CD4-positive, alpha-beta T cell (primary cell): ENCODE measurements around the gene MAT2A. TPM values are rescaled to one million over a fixed set of nuclear protein-coding genes. Genes with fewer than 3 reads are reported as not detected.

ENCODE experiments used
- ATAC-seq: fragments of 200-7000 bp; cut with Tn5 transposase; one replicate; pipeline ENCODE4 v1.10.0; 2022; ENCODE audit warnings: mild to moderate bottlenecking; ENCODE audit not compliant: poor library complexity
- CTCF ChIA-PET: fragments of 350-600 bp; sonication (Branson Sonifier 250); formaldehyde crosslinking; loops from one replicate; lab custom pipeline; 2021; ENCODE audit warnings: antibody characterized with exemption, inconsistent platforms; lab: Charles Lee
- POLR2A ChIA-PET: fragments of 350-600 bp; sonication (Branson Sonifier 250); formaldehyde crosslinking; loops from one replicate; lab custom pipeline; 2021; ENCODE audit warnings: antibody characterized with exemption, inconsistent platforms; lab: Charles Lee
- DNase-seq, 14 experiments: peaks; one replicate each; pipeline ENCODE4 v3.0.0-alpha.2; 2013 to 2020; ENCODE audit warnings: mixed read lengths in 2 of 14
- H3K27ac ChIP-seq, 2 donors: one replicate each; pipeline versions ENCODE4 v1.5.1 to v1.7.0; 2013; ENCODE audit warnings: low read length in 2 of 2, low read depth in 1 of 2, mild to moderate bottlenecking in 1 of 2
- H3K27me3 ChIP-seq, 2 experiments: 1 replicate in 1 of 2; 2 replicates in 1 of 2; pipeline versions ENCODE4 v1.6.1 to v1.7.0; 2013; ENCODE audit warnings: low read length in 2 of 2, control low read depth in 1 of 2, mild to moderate bottlenecking in 1 of 2, moderate library complexity in 1 of 2; ENCODE audit not compliant: insufficient read depth in 2 of 2, control insufficient read depth in 1 of 2
- H3K36me3 ChIP-seq: one replicate; pipeline ENCODE4 v1.6.1; 2013; ENCODE audit warnings: low read length, control low read depth; ENCODE audit not compliant: insufficient read depth
- H3K4me1 ChIP-seq: one replicate; pipeline ENCODE4 v1.6.1; 2013; ENCODE audit warnings: low read length, control low read depth; ENCODE audit not compliant: insufficient read depth
- H3K4me3 ChIP-seq: one replicate; pipeline ENCODE4 v1.5.1; 2013; ENCODE audit warnings: mild to moderate bottlenecking, low read length, moderate library complexity
- H3K9me3 ChIP-seq, 2 experiments: 1 replicate in 1 of 2; 2 replicates in 1 of 2; pipeline versions ENCODE4 v1.6.1 to v1.7.0; 2013; ENCODE audit warnings: low read length in 2 of 2, mild to moderate bottlenecking in 2 of 2, control low read depth in 1 of 2, moderate library complexity in 1 of 2; ENCODE audit not compliant: control insufficient read depth in 1 of 2, insufficient read depth in 1 of 2
- H3K27ac Mint-ChIP-seq: one replicate; pipeline ENCODE4 v1.8.0; 2020; ENCODE audit warnings: mixed read lengths
- H3K27me3 Mint-ChIP-seq: one replicate; pipeline ENCODE4 v1.8.0; 2021; ENCODE audit warnings: mixed read lengths
- H3K36me3 Mint-ChIP-seq: one replicate; pipeline ENCODE4 v1.8.0; 2021; ENCODE audit warnings: low read depth, mixed read lengths
- H3K4me1 Mint-ChIP-seq: one replicate; pipeline ENCODE4 v1.8.0; 2021; ENCODE audit warnings: low read depth, mixed read lengths
- H3K4me3 Mint-ChIP-seq: one replicate; pipeline ENCODE4 v1.8.0; 2020; ENCODE audit warnings: mild to moderate bottlenecking, mixed read lengths
- H3K9me3 Mint-ChIP-seq: one replicate; pipeline ENCODE4 v1.8.0; 2020; ENCODE audit warnings: mixed read lengths
- CTCF ChIP-seq: fragments of 200-600 bp; IDR thresholded peaks from one replicate; pipeline ENCODE4 v1.8.0; 2022; ENCODE audit warnings: antibody characterized with exemption, mild to moderate bottlenecking
- intact Hi-C, 2 experiments: fragments of 100-400 bp; cut with DNase I in 1 of 2; cut with micrococcal nuclease in 1 of 2; formaldehyde crosslinking; loops; one replicate each; pipeline versions ENCODE4 v1.15.1 to v1.9.0; 2023 to 2025; cut with DNase I, micrococcal nuclease
- total RNA-seq, 174 experiments: library from RNA in 2 of 174; stranded (reverse) in 2 of 174; gene quantifications; one replicate each; pipeline ENCODE4 v1.2.3 and lab custom pipeline; 2021 to 2026

MAT2A gene
- total RNA-seq, 2 experiments from 2014 or later = 121 to 122 TPM

- POLR2A ChIA-PET = no interaction called here
- no peaks in the 10 kb centered on the region for H3K36me3 ChIP-seq
- Mint-ChIP-seq H3K27ac (no peak overlapping the region), H3K27me3 (no peaks in the 10 kb centered on the region), H3K36me3 (no peaks in the 10 kb centered on the region), H3K9me3 (no peaks in the 10 kb centered on the region), H3K4me1 (peaks cover 37% of the 10 kb centered on the region), H3K4me3 (no peak overlapping the region)
- no peaks in the 10 kb centered on the region for H3K27me3 ChIP-seq
- ATAC-seq = no peak
- no peak overlapping the region for H3K4me3 ChIP-seq
- H3K27ac ChIP-seq = no peak overlapping the region
- intact Hi-C loops = no loop called here
- no peaks in the 10 kb centered on the region for H3K9me3 ChIP-seq
- TF ChIP-seq CTCF = no peak
- H3K4me1 ChIP-seq = peaks cover 40% of the 10 kb centered on the region
- CTCF ChIA-PET = interaction anchor here (1.4 kb wide), 1 partner anchor 24 kb away, joined by 3 read pairs; no protein-coding TSS in a partner anchor
- DNase-seq = no peak
Observed at GRCh38 chr2:85589181-85589580, 50.2 kb downstream of the MAT2A start.

- Histone ChIP-seq H3K27ac (no peak overlapping the region), H3K4me3 (no peak overlapping the region), H3K4me1 (peaks cover 42% of the 10 kb centered on the region), H3K36me3 (no peaks in the 10 kb centered on the region), H3K27me3 (no peaks in the 10 kb centered on the region), H3K9me3 (no peaks in the 10 kb centered on the region)
- ChIA-PET POLR2A (interaction anchor here (0.7 to 1.7 kb wide), 2 partner anchors 11 to 29 kb away, joined by 3 to 4 read pairs; partner anchors contain the start of gene GGCX), CTCF (no interaction called here)
- no peak for TF ChIP-seq CTCF
- H3K4me1 Mint-ChIP-seq = peaks cover 41% of the 10 kb centered on the region
- no peak for DNase-seq
- no peaks in the 10 kb centered on the region for H3K9me3 Mint-ChIP-seq
- H3K27ac Mint-ChIP-seq = no peak overlapping the region
- H3K36me3 Mint-ChIP-seq = peaks cover 2% of the 10 kb centered on the region
- no peaks in the 10 kb centered on the region for H3K27me3 Mint-ChIP-seq
- ATAC-seq = no peak
- intact Hi-C loops = loop anchor here in 1 of 2 experiments (10.0 kb wide), 1 partner anchor 515 kb away; the partner anchor contains the start of genes POLR1A and PTCD3
- H3K4me3 Mint-ChIP-seq = no peak overlapping the region
Observed at GRCh38 chr2:85589982-85590791, 51.2 kb downstream of the MAT2A start.

- Histone ChIP-seq H3K9me3 (no peaks in the 10 kb centered on the region), H3K4me3 (no peak overlapping the region), H3K27me3 (no peaks in the 10 kb centered on the region), H3K27ac (no peak overlapping the region), H3K4me1 (peaks cover 38% of the 10 kb centered on the region), H3K36me3 (no peaks in the 10 kb centered on the region)
- Mint-ChIP-seq H3K36me3 (peaks cover 10% of the 10 kb centered on the region), H3K4me1 (peaks cover 41% of the 10 kb centered on the region), H3K9me3 (no peaks in the 10 kb centered on the region), H3K27ac (no peak overlapping the region), H3K4me3 (no peak overlapping the region), H3K27me3 (no peaks in the 10 kb centered on the region)
- no peak for TF ChIP-seq CTCF
- intact Hi-C loops = loop anchor here in 1 of 2 experiments (10.0 kb wide), 1 partner anchor 514 kb away; the partner anchor contains the start of genes POLR1A and PTCD3
- CTCF ChIA-PET = no interaction called here
- ATAC-seq (no peak), DNase-seq (no peak)
- POLR2A ChIA-PET = interaction anchor here (1.7 kb wide), 1 partner anchor 30 kb away, joined by 4 read pairs; the partner anchor contains the start of gene GGCX
Observed at GRCh38 chr2:85590950-85591349, 52.0 kb downstream of the MAT2A start.
